ENCODE data around the gene SPATA31C1.

SPATA31C1 gene

GRCh38 chr9:87944096-87944495 lies 26.3 kb downstream of the SPATA31C1 start:
- no peak for DNase-seq

- DNase-seq = no peak
Measured at GRCh38 chr9:87944682-87945081, 26.9 kb downstream of the SPATA31C1 start.

GRCh38 chr9:87950296-87950695 lies 32.5 kb downstream of the SPATA31C1 start:
- DNase-seq = no peak

DNA sequence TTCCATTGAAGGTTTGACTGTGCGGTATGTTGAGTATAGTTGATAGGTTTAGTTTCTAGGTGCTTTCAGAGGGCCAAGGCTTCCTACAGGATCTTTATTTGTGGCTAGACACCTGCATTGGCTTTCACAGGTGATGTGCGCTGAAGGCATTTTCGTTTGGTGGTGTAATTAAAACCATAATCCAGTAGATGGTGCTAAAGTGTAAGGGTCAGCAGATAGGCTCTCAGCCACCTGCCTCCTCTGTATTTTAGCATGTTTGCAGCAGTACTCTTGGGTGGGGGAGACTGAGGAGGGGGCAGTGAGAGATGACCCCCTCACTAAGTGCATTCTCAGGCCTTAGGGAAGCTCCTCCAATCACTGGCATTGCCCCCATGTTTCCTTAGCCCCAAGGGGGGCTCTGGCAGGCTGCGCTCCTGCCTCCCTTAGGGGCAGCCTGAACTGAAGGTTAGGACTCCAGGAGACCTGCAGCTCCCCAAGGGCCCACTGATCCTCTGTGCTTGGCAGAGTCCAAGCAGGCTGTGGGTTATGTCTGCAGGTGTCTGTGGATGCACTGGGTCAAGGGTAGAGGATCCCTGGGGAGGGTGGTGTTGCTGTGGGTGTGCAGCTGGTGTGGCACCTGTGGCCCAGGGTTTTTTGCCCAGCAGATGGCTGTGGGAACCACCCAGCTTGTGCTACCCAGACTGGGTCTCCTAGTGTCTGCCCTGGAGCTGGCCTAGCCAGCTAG lies 33.2 kb downstream of the SPATA31C1 start:
- no peak for DNase-seq

DNA sequence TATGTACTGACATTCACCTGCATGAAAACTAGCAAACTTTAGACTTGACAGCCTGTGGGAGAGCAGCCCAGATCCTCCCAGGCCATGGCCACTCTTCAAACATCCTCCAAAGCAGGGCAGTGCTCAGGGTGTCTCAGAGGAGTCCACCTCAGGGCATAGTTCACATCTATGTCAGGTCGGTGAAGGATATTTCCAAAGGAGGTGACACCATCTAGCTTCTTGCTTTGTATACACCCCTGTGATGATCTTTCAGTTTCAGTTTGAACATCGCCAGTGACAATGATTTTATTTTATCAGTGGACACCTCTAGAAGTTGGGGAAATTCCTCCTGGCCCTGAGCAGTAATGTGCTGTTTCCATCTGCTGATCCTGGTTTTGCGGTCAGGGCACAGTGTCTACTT lies 36.5 kb downstream of the SPATA31C1 start:
- no peak for DNase-seq

GRCh38 chr9:87957839-87958238 lies 40.1 kb downstream of the SPATA31C1 start:
- no peak for DNase-seq

GRCh38 chr9:87958591-87958990 lies 40.8 kb downstream of the SPATA31C1 start:
- DNase-seq = no peak

DNA sequence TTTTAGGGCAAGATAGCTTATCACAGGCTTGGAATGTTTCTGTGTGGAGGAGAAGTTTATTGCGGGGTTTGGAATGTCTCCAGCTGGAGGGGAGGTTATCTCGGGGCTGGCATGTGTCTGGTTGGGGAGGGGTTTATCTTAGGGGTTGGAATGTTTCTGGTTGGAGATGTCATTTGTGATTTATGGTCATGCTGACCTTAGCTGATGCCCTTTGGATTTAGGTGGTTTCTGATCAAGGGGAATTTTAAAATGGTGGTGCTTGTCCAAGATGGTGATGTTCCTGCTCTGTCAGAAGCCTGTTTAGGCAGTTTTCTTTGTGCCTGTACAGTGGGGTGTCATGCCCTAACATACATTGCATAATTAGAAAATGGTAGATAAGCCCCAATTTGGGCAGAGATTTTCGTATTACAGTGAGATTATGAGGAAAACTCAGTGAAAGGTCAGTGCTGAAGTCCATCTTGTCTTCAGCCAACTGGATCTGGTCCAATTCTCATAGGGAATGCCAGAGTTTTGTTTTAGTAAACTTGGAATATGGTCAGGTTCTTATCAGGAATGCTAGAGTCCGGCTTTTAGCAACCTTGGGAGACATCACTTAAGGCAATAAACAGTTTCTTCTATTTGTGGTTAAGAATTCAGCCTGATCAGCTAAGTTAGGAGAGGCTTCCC lies 42.3 kb downstream of the SPATA31C1 start:
- DNase-seq = no peak

DNA sequence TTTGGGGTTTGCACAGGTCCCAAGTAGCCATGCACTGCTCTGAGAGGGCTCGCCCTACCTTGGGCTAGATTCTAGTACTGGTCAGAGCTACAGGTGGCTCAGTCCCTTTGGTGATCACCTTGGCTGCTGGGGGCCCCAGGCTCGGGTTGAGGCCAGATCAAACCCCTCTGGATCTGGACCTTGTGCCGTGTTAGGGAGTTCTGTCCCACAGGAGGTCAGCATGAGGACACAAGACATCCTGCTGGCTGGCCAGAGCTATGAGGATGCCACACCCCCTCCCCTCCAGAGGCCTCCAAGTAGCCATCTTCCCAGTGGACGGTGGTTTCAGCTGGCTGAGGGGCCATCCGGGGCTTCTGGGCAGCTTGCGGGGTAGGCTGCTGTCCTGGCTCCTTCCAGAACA lies 46.0 kb downstream of the SPATA31C1 start:
- no peak for DNase-seq

- DNase-seq = no peak
Measured at GRCh38 chr9:87964826-87965225, 47.1 kb downstream of the SPATA31C1 start.

- no peak for DNase-seq
Measured at GRCh38 chr9:87968155-87968554, 50.4 kb downstream of the SPATA31C1 start.

DNA sequence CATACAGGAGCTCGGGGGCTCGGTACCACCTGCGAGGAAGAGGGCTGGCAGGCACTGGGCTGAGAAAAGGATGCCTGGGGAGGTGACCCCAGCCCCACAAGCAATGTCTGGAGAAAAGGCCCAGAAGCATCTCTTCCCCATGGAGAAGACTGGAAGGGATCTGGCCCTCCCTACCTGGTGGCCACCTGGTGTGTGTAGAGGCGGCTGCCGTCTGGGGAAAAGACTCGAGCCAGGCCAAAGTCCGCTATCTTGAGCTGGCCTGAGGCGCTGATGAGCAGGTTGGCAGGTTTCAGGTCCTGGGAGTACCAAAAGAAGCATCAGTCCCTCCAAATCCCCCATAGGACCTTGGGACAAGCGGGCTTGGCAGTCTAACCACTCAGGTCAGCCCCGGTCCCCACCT lies 52.8 kb downstream of the SPATA31C1 start:
- DNase-seq = no peak

DNA sequence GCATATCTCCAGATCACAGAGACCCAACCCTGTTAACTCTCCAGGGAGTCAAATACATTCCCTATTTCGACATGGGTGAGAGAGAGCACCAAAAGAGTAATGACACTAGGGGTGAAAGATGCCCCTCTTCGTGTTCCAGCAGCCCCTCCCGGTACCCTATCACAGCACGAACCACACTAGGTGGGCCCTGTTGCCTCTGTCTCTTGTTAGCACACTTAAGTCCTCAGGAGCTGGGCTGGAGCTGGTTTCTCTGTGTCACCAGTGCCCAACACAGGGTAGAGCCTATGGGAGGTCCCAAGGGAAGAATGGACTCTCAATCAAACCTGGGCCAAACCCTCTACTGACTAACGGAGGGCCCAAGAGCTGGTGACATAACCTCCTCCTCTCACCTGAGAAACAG lies 55.4 kb downstream of the SPATA31C1 start:
- no peak for DNase-seq
